SU-DHL-6 (cell line): ENCODE results near the gene ULBP2.

ENCODE experiments used
- CTCF ChIP-seq: fragments of 200-600 bp; sonication (generic); IDR thresholded peaks from one replicate; pipeline ENCODE4 v1.5.1; 2017; ENCODE audit warnings: antibody characterized with exemption, mild to moderate bottlenecking, low read length, moderate library complexity; ENCODE audit not compliant: insufficient read depth, poor library complexity, severe bottlenecking
- EZH2phosphoT487 ChIP-seq: fragments of 200-600 bp; sonication (generic), shearing (Covaris generic); conservative IDR thresholded peaks from 2 replicates; pipeline ENCODE4 v1.6.1; 2018; ENCODE audit warnings: mild to moderate bottlenecking, antibody characterized with exemption, low read length, moderate library complexity, mixed read lengths

- TF ChIP-seq CTCF = peak; percentile 49
- no peak for TF ChIP-seq EZH2phosphoT487
Observed at GRCh38 chr6:149929422-149929821, 12.4 kb upstream of the ULBP2 start.
